Vagina (tissue), 2 donors: ENCODE measurements around the gene SSUH2.

Experiments
- POLR2AphosphoS5 ChIP-seq, 2 donors: sonication (generic); formaldehyde crosslinking; IDR thresholded peaks; one replicate each; pipeline ENCODE4 v1.9.0; 2017; ENCODE audit warnings: antibody characterized with exemption in 2 of 2, mild to moderate bottlenecking in 2 of 2, low read depth in 1 of 2; ENCODE audit not compliant: insufficient read depth in 1 of 2
- TF ChIP-seq, protein P1 (sequence below), 3 experiments: fragments of 450-650 bp in 2 of 3; fragments of 200-600 bp in 1 of 3; sonication (generic) in 1 of 3; IDR thresholded peaks; one replicate each; pipeline ENCODE4 v1.5.1; 2017 to 2019; ENCODE audit warnings: antibody characterized with exemption in 3 of 3, mild to moderate bottlenecking in 2 of 3, moderate library complexity in 2 of 3

DNA sequence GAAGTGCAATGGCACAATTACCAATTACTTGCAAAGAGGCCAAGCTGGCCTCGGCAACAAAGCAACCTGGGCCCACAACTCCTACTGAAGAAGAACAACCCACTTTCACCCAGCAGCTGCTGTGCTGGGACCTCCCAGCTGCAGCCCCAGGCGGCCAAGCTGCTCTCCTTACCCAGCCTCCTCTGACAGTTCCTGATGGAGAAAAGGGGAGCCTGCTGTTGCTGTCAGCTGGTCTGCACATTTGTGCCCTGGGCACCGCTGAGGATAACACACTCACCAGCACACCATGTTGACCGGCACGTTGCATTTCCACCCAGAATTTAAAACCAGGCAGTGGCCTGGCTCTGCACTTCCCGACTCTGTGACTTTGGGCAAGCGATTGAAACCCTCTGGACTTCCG, 33.6 kb downstream of the SSUH2 start:
- TF ChIP-seq, protein P1, sequence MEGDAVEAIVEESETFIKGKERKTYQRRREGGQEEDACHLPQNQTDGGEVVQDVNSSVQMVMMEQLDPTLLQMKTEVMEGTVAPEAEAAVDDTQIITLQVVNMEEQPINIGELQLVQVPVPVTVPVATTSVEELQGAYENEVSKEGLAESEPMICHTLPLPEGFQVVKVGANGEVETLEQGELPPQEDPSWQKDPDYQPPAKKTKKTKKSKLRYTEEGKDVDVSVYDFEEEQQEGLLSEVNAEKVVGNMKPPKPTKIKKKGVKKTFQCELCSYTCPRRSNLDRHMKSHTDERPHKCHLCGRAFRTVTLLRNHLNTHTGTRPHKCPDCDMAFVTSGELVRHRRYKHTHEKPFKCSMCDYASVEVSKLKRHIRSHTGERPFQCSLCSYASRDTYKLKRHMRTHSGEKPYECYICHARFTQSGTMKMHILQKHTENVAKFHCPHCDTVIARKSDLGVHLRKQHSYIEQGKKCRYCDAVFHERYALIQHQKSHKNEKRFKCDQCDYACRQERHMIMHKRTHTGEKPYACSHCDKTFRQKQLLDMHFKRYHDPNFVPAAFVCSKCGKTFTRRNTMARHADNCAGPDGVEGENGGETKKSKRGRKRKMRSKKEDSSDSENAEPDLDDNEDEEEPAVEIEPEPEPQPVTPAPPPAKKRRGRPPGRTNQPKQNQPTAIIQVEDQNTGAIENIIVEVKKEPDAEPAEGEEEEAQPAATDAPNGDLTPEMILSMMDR (IDR thresholded peaks at IDR 0.05) = no peak
- TF ChIP-seq POLR2AphosphoS5 (IDR thresholded peaks at IDR 0.05; ENCODE audit: insufficient read depth in 1 of 2, low read depth in 1 of 2) = no peak
